Measurements from ENCODE around the gene MOV10. TPM values are rescaled to one million over a fixed set of nuclear protein-coding genes. Genes with fewer than 3 reads are reported as not detected.

MOV10 gene
- total RNA-seq, 1 experiment from 2014 or later = 57.2 TPM

DNA sequence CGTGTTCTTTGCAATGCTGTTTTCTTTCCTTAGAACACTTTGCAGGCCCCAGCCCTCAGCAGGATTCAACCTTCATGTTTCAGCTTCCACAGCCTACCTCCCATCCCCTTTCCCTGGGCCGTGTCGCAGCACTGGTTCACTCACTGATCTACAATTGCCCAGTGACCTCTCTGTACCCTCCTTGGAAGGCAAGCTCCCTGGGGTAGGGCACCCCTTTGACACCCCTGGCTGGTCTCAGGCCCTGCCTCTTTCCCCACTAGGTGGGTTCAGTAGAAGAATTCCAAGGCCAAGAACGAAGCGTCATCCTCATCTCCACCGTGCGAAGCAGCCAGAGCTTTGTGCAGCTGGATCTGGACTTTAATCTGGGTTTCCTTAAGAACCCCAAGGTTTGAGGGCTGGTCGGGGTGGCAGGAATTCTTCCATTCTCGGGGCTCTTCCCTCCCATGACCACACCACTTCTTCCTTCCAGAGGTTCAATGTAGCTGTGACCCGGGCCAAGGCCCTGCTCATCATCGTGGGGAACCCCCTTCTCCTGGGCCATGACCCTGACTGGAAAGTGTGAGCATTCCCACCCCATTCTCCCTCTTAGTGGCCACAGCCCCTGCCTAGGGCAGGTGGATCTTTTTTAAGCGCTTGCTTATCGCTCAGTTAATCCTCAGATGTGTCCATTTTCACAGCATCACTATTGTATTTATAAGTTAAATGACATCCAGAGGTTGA is 25.1 kb downstream of the MOV10 start:
- no peak for DNase-seq (ENCODE audit: low read depth)

DNA sequence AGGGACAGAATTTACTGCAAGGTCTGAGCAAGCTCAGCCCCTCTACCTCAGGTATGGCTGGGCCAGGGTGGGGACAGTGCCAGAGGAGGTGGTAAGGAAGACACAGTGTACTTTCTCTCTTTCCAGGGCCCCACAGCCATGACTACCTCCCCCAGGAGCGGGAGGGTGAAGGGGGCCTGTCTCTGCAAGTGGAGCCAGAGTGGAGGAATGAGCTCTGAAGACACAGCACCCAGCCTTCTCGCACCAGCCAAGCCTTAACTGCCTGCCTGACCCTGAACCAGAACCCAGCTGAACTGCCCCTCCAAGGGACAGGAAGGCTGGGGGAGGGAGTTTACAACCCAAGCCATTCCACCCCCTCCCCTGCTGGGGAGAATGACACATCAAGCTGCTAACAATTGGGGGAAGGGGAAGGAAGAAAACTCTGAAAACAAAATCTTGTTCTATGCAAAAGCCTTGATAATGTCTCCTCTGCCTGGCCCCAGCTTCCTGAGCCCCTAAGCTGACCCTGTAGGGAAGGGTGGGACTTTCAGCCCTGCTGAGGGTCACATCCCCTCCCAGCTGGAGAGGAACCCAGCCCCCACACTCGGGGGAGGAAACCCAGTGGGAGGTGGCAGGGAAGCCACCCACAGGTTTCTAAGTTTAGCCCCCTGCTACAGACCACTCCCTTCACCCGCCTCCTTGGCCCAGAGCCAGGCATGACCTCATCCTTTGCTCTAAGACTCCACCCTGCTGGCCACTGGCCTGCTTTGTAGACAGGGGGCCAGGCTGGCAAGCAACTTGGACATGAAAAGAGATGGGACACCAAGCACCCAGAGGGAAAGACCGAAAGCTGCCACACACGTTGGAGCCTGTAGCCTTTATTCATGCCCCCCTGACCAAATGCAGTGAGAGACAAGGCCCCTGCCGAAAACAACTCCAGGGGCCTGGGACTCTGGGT is 26.1 kb downstream of the MOV10 start:
- peak; percentile 99 for DNase-seq (ENCODE audit: low read depth)

DNA sequence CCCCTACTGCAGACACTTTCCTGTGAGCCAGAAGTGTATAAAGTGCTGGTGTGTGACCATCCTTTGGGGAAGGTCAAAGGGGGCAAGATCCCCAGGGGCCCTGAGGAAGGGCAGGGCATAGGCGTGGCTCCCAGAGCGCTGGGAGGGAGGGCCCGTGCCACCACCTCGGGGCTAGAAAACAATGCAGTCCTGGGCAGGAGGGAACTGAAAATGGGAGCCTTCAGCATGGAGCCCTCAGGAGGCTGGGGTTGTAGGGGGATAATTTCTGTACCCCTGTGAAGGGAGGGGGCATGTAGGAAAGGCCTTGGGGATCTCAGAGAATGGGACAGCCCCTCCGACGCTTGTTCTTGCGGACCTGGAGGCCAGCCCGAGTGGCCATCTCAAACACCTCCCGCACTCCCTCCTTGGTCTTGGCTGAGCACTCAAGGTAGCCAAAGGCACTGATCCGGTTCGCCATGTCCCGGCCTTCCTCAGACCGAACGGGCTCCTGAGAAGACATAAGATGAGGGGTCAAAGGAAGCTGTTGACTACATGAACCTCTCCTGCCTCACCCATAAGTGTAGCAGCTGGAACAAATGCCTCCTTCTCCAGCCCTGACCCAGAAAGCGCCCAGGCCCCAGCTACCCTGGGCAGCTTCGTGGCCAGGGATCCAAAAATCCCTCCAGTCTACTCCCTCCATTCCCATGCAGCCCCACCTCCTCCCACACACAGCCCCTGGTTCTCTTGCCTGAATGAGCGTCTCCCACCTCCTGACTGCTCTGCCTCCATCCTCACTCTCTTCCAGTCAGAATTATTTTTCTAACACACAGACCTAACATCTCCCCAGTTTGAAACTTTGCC is 27.0 kb downstream of the MOV10 start:
- DNase-seq (ENCODE audit: low read depth) = peak; percentile 43

DNA sequence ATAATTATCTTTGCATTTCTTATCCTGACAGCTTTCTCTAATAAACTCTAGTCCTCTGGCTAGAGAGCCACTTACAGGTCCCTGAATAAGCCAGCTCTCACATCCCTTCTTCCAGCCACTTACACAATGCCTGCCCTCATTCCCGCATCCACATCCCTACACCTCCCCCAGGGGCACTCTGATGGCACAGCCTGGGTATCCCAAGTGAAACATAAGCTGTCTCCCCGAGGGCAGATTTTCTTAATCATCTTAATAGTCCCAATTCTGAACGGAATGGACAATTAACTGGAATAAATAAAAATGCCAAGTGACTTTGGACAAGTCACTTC is 27.6 kb downstream of the MOV10 start:
- DNase-seq (ENCODE audit: low read depth) = no peak

DNA sequence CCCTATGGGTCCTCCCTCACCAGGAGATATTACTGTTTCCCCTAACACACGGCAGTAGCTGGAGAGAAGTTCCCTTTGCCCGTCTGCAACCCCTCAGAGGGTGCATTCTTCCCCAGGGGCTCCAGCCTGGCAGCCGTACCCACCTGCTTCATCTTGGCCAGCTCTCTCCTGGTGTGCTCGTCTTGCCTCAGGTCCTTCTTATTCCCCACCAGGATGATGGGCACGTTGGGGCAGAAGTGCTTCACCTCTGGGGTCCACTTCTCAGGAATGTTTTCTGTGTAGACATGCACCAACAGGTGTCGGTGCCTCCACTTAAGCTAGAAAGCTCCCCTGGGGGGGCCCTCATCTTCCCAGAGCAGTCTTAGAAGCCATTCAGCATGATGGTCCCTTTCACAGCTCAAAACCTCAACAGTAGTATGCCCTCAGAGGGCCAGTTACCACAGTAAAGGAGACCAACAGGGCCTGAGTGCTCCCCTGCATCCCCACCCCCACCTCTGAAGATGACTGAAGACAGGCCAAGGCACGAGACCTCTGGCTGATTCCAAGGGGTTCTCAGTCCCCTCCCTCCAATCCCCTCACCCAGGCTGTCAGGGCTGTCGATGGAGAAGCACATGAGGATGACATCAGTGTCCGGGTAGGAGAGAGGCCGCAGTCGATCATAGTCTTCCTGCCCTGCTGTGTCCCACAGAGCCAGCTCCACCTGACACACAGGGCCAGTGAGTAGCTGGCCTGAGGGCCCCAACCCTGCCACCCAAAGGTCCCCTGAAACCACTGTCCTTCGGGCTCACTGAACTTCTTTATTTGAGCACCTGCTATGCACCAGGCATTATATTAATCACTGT is 28.2 kb downstream of the MOV10 start:
- DNase-seq (ENCODE audit: low read depth) = no peak

DNA sequence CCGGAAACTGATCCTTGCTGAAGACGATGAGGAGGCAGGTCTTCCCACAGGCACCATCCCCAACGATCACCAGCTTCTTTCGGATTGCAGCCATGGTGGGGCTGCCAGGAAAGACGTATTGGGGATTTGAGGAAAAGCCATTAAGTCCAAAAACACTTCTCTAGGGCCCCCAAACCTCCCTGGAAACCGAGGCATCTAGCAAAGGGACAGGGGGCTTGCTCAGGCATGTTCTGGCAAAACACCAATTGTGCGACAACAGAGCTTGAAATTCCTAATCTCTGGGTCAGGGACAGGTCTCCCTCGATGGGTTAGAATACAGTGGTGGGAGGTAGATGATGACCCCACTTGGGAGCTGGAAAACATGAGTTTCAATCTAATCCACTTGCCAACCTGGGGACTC is 29.2 kb downstream of the MOV10 start:
- no peak for DNase-seq (ENCODE audit: low read depth)

DNA sequence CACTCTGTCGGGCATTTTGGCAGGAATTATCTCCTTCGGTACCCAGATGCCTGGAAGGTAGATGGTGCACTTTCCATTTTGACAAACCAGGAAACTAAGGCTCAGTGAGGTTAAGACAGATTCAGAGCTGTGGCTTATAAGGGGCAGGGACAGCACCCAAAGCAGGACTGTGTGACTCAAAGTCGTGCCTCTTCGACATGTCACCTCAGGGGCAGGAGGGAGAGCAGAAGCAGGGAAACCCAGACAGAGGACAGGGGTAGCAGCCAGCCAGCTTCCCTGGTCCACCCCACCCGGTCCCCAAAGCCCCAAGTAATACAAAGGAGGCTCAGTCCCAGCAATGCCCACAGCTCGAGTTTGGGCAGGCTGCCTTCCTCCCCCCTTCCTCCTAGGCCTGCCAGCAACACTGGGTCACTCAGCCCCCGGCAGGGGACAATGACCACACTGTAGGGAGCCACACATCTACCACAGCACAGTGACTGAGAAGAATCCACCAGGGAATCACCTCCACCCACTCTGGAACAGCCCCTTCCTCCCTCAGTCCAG is 30.0 kb downstream of the MOV10 start:
- DNase-seq (ENCODE audit: low read depth) = no peak

DNA sequence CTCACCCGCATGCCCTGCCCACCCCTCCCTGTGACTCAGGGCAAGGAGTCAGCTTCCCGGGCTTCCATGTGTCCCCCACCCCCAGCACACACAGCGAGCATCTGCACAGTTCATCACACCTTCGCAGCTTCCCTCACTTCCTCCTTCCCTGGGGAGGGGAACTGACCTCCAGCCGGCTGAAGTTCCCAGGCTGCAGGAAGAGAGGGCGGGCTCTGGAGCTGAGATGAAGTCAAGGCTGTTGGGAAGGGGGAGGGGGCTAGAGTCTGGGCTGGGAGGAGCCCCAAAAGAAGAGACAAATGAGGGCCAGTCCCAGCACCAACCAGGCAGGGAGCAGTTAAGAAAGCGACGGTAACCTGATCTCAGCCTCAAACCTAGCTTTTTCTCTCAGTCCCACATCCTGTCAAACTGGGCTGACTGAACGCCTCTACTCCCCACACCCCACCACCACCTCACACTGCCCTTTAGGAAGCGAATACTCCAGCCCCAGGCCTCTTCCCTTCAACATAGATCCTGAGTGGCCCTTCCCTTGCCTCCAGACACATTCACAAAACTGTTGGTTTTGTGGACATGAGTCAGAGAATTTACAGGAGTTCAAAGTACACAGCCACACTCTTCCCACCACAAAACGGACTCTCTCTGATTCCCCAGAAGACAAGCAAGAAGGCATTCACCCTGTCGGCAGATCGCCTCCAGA is 30.6 kb downstream of the MOV10 start:
- DNase-seq (ENCODE audit: low read depth) = peak; percentile 100

DNA sequence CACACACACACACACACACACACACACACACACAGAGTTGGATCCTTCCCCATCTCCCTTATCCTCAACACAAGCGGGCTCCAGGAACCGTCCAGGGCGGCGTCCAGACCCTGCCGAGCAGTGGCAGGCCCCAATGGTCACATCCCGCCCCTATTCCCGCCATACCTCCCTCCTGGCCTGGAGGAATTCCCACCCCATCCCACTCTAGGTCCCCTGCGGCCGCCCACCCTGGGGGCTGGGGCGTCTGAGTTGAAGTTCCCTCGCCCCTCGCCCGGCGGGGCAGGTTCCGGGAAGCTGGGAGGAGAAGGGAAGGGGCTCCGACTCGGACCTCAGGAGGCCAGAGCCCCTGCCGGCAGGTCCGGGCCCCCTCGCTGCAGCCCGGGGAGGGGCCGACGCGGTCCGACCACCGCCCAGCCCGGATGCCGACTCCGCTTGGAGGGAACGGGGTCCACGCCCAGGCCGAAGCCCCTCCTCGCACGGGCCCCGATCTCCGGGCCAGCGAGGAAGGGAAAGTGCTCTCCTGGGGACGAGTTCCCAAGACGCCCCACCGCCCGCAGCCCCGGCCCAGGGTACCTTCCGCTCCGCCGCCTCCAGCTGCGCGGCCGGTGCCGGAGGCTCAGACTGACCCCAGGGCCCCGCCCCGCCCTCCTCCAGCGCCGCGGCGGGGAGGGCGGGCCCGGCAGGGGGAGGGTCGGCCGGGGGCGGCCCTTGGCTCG is 32.2 kb downstream of the MOV10 start, which contains the start of gene RHOC:
Gene RHOC, minus strand, starts transcription at position 623 of the 716 bp plus-strand sequence. CDS start 3,328 bp downstream, outside the sequence.
- peak; percentile 90 for DNase-seq (ENCODE audit: low read depth)

DNA sequence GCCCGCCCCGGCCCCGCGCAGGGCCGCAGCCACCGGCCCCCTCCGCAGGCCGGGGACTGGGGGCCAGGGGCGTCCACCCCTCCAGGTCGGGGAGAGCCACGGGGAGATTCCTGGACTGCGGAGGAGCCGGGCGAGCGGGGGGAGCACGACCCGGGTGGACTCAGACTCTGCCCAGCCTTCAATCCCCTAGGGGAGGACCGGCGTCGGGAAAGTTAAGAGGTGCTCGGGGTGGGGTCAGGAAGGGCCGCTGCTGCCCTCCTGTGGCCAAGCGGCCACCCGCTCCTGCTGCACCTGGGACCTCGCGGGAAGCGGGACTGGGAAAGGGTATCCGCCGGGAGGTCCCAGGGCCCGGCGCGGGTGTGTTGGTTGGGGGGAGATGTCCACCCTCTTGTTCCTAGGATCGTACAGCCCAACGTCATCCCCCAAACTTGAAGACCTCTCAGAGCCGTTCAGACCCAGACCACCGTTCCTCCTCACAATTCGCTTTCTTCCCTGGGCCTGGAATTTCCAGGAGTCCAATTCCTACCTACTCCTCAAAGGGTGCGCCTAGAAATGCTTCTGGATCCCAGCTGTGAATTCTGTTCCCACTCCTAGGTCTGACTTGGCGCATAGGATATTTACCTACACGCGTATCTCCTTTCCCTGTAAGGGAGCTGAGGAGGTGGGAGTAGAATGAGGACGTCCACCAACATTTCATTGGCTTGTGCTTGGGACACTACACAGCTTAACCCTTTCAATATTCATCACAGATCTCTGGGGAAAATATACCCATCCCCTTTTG is 33.0 kb downstream of the MOV10 start:
- DNase-seq (ENCODE audit: low read depth) = peak; percentile 97

DNA sequence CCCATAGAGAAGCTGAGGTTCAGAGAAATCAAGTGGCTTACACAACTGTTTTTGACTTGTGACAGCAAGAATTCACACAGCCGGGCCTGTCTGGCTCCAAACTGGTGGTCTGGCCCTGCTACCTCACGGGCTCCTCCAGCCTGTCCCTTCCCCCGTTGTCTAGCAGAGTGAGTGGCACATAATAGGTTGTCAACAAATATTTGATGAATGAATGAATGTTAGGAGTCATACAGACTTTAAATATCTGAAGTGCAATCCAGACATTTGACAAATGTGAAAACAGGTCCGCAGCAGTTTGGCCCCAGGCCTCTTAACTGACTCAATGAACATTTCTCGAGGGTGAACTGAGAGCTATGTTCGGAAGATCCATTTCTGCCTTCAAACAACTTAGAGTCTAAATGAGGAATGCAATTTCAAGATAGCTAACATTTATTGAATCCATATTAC is 33.6 kb downstream of the MOV10 start:
- no peak for DNase-seq (ENCODE audit: low read depth)

DNA sequence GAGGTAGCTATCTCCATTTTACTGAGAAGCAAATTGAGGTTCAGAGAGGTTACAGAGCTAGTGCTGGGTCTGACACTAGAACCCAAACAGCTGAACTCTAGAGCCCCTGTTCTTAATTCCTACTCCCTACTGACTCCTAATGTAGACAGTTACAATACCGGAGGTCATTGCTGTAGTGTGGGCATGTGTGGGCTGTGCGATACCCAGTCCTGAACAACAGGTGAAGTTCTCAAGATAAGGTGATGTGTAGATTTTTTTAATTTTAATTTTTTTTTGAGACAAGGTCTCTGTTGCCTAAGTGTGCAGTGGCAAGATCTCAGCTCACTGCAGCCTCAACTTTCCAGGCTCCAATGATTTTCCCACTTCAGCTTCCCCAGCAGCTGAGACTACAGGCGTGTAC is 34.0 kb downstream of the MOV10 start:
- no peak for DNase-seq (ENCODE audit: low read depth)

DNA sequence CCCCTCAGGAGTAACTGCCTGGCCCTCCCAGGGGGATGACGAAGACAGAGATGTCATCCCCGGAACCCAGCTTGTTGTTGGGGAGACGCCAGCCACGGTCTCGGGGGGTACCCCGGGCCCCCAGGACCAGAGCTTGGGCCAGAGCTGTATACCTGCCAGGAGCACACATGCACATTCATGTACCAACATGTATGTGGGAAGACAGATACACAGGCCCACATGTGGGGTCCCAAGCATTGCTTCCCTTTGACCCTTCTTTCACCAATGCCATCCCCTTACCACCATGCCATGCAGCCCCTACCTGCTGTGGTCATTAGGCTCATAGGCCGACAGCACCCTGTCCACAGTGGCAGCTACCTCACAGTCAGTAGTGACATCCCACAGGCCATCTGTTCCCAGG is 35.7 kb downstream of the MOV10 start:
- no peak for DNase-seq (ENCODE audit: low read depth)

DNA sequence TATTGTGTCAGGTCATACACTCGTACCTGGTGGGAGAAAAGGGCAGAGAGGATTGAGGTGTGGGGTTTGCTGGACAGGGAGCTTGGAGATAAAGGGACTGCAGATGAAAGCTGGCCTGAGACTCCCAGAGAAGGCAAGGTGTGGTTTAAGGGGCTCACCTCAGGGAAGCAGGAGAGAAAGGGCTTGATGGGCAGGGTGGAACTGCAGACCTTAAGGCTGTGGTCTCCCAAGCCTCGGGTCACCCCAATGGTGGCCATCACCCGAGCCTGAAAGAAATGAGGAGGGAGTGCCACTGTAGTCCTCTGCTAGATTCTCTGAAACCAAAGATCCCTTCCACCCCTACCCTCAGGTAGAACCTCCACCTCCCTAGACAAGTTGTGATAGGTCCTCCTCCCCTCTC is 36.1 kb downstream of the MOV10 start:
- DNase-seq (ENCODE audit: low read depth) = no peak

DNA sequence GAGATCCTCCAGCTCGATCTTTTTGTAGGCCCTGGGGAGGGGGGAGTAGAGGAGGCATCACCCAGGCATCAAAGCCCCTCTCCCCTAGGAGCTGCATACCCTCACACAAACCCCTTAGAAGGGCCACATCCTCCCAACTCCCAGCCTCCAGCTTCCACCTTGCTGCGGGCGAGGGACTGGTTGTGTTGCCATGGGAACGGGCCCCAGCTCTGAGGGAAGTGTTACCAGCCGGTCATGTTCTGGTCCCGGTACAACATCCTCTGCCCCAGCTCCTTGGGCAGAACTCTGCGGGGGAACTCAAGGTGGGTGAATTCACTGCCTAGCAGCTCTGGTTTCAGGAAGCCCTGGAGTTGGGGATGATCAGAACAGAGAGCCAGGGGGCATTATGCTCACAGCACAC is 36.6 kb downstream of the MOV10 start:
- no peak for DNase-seq (ENCODE audit: low read depth)

DNA sequence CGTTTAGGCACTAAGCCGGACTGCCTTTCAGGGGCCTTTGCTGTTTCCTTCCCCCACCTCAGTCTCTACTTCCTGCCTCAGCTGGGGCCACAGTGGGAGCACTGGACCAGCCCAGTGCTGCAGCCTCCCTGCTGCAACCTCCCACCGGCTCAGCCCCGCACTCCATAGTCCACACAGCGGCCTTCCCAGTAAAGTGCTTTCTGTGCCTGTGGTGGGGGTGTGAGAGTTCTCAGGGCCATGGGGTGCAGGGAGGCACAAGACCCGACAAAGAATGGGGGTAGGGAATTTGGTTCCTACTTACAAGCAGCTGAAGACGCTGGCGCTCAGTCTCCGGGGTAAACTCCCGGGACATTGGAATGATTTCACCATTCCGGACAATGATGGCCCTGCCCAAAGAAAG is 37.2 kb downstream of the MOV10 start:
- no peak for DNase-seq (ENCODE audit: low read depth)

DNA sequence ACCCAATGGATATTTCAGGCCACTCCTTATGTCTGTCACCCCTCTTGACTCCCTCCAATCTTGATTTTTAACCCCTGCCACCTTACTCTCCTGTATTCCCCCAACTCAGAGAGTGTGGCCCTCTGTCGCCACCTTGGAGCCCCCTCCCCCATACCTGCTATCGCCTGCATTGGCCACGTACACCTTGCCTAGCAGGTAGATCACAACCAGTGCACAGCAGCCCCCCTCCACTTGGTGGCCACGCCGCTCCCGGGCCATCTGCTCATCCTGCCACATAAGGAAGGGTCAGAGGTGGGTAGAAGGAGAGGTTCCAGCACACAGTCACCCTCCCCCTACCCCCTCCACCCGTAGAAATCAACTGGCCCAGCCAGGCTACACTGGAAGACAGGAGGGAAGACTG is 37.7 kb downstream of the MOV10 start:
- no peak for DNase-seq (ENCODE audit: low read depth)

DNA sequence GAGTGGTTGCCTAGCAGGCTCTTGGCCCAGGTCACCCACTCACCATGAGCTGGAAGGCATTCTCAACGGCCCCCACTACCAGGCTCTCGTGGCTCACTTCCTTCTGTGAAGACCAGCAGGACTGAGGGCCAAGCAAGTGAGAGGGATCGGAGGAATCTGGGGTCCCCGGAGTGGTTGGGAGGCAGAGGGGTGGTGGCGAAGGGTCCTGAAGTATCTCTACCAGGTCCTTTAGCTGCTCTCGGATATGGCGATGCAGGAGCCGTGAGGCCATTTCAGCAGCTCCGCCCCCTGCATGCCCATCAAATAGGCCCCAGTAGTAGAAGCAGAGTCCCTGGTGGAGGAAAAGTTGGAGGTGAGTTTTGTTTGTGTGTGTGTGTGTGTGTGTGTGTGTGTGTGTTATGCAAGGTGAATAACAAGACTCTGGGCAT is 38.3 kb downstream of the MOV10 start:
- no peak for DNase-seq (ENCODE audit: low read depth)

All from Daoy (cell line).